K562 (cell line): ENCODE results near the gene PODXL. TPM values are rescaled to one million over a fixed set of nuclear protein-coding genes. Genes with fewer than 3 reads are reported as not detected.

Experiments used
- ATF6 ChIP-seq: sonication (generic); formaldehyde crosslinking; IDR thresholded peaks from 2 replicates; pipeline ENCODE4 v1.4.0; 2020; ENCODE audit warnings: mild to moderate bottlenecking, missing genetic modification reagents
- CBFB ChIP-seq: sonication (generic); formaldehyde crosslinking; IDR thresholded peaks from 2 replicates; pipeline ENCODE4 v1.4.0; 2020; ENCODE audit warnings: mild to moderate bottlenecking, missing genetic modification reagents
- FOXA1 ChIP-seq: fragments of 450-650 bp; IDR thresholded peaks from 2 replicates; pipeline ENCODE4 v1.6.1; 2016; ENCODE audit warnings: mild to moderate bottlenecking, borderline replicate concordance
- IRF1 ChIP-seq: sonication (generic); formaldehyde crosslinking; IDR thresholded peaks from 2 replicates; pipeline ENCODE4 v1.8.0; 2022; ENCODE audit warnings: missing genetic modification reagents, mild to moderate bottlenecking, borderline replicate concordance
- KAT7 ChIP-seq: sonication (generic); formaldehyde crosslinking; IDR thresholded peaks from 2 replicates; pipeline ENCODE4 v1.8.0; 2022; ENCODE audit warnings: missing genetic modification reagents, mild to moderate bottlenecking, borderline replicate concordance
- MAFF ChIP-seq: IDR thresholded peaks from 2 replicates; pipeline ENCODE4 v1.6.1; 2012; ENCODE audit warnings: low read length, improper control_type of control experiment
- MECOM ChIP-seq: fragments of 250-450 bp; sonication (Bioruptor Pico); IDR thresholded peaks from 2 replicates; pipeline ENCODE4 v1.8.0; 2022; ENCODE audit warnings: inconsistent platforms
- SMARCC2 ChIP-seq: fragments of 450-650 bp; IDR thresholded peaks from 2 replicates; pipeline ENCODE4 v1.6.1; 2017; ENCODE audit warnings: antibody characterized with exemption, moderate library complexity, mild to moderate bottlenecking, low read depth
- ZBTB8A ChIP-seq: fragments of 450-650 bp; IDR thresholded peaks from 2 replicates; pipeline ENCODE4 v1.6.1; 2018; ENCODE audit warnings: mild to moderate bottlenecking, moderate library complexity; ENCODE audit not compliant: partially characterized antibody
- ZFP30 ChIP-seq: fragments of 250-450 bp; sonication (Bioruptor Pico); IDR thresholded peaks from 2 replicates; pipeline ENCODE4 v1.8.0; 2022; ENCODE audit warnings: moderate library complexity, mild to moderate bottlenecking, inconsistent platforms, borderline replicate concordance
- ZNF318 ChIP-seq, 2 experiments: fragments of 450-650 bp; IDR thresholded peaks; 2 replicates each; pipeline ENCODE4 v1.6.1; 2016; ENCODE audit warnings: mild to moderate bottlenecking in 2 of 2, borderline replicate concordance in 1 of 2, low read depth in 1 of 2, moderate library complexity in 1 of 2
- ZNF740 ChIP-seq, 3 experiments: fragments of 200-800 bp in 1 of 3; sonication (Bioruptor generic) in 1 of 3; sonication (generic) in 1 of 3; formaldehyde crosslinking in 1 of 3; IDR thresholded peaks; 2 replicates each; pipeline versions ENCODE4 v1.6.1 to v1.8.0; 2016 to 2022; ENCODE audit warnings: mild to moderate bottlenecking in 2 of 3, missing compliant biosample characterization in 2 of 3, missing genetic modification characterization in 2 of 3, missing genetic modification reagents in 1 of 3
- polyA plus RNA-seq, 8 experiments: library from polyadenylated mRNA; depleted of rRNA in 4 of 8; stranded (reverse) in 5 of 8; unstranded in 3 of 8; fragments of >200 nt; fragmentation: Nextera tagmentation in 2 of 8; fragmentation: Illumina TruSeq in 1 of 8; extraction: Ambion mirVana in 2 of 8; extraction: Trizol in 1 of 8; gene quantifications; 2 replicates each; pipeline versions ENCODE4 v1.2.1 to v1.2.3, GENCODE V29; 2011 to 2014; ENCODE audit warnings: inconsistent platforms in 1 of 8, missing spikeins in 1 of 8
- total RNA-seq, 7 experiments: library from RNA; depleted of rRNA in 6 of 7; stranded (reverse); fragments of >200 nt in 6 of 7; fragmentation: Illumina TruSeq in 2 of 7; extraction: Trizol in 2 of 7; gene quantifications; 2 replicates each; pipeline versions ENCODE4 v1.2.1 to v1.2.3, GENCODE V29; 2011 to 2021; ENCODE audit warnings: low replicate concordance in 1 of 7

PODXL gene
- total and polyA plus RNA-seq, 9 of the 15 experiments (the other 6 are each of a cell fraction or from before 2014, with no cell fraction given): 0.01 to 0.73 (median 0.07) TPM

- TF ChIP-seq ATF6: 0 out of 2 replicates have a peak, but pooled peaks have one; percentile 32
- TF ChIP-seq KAT7 (CRISPR knock-in tag): no peak
- no peak for TF ChIP-seq FOXA1
- TF ChIP-seq ZNF318 (IDR thresholded peaks at IDR 0.05; ENCODE audit: borderline replicate concordance in 1 of 2, low read depth in 1 of 2): no peak
- TF ChIP-seq MECOM: no peak
- TF ChIP-seq IRF1 (CRISPR knock-in tag): no peak
- TF ChIP-seq SMARCC2: 0 out of 2 replicates have a peak, but pooled peaks have one; percentile 20
- TF ChIP-seq CBFB: no peak
- TF ChIP-seq ZFP30 (CRISPR knock-in tag): no peak
- no peak for TF ChIP-seq MAFF
- peak; percentile 39; the same call in 1 of the 2 replicates for TF ChIP-seq ZNF740 (CRISPR knock-in tag; IDR thresholded peaks at IDR 0.05)
- TF ChIP-seq ZNF740 (tag; IDR thresholded peaks at IDR 0.05): no peak
- TF ChIP-seq ZBTB8A: no peak
Measured at GRCh38 chr7:131586259-131586658, 29.8 kb upstream of the PODXL start (continued).
